ENCODE measurements around the gene AOX1. TPM values are rescaled to one million over a fixed set of nuclear protein-coding genes. Genes with fewer than 3 reads are reported as not detected.

The AOX1 gene
- total RNA-seq, 4 donors from 2014 or later = 87.3 to 221 (median 135) TPM

GRCh38 chr2:200631287-200631686 is 45.5 kb downstream of the AOX1 start:
- Histone ChIP-seq H3K4me1 (no peaks in the 10 kb centered on the region), H3K27ac (no peak overlapping the region), H3K9me3 (peaks cover 0 to 9% (median 0%) of the 10 kb centered on the region in 4 donors), H3K4me3 (no peak overlapping the region), H3K27me3 (no peaks in the 10 kb centered on the region), H3K36me3 (peaks cover 0 to 56% (median 0%) of the 10 kb centered on the region in 3 donors)
- 88 to 92% methylated on average over 1 of the region's 1 CpG for WGBS, 2 donors
- DNase-seq (ENCODE audit: low spot score in 2 of 2) = no peak
- no peak for TF ChIP-seq EP300 (IDR thresholded peaks at IDR 0.05)
- no peak for TF ChIP-seq CTCF (IDR thresholded peaks at IDR 0.05)
- no peak for TF ChIP-seq POLR2A (IDR thresholded peaks at IDR 0.05)

GRCh38 chr2:200634231-200634964 is 48.6 kb downstream of the AOX1 start:
- Histone ChIP-seq H3K9me3 (peaks cover 0 to 9% (median 0%) of the 10 kb centered on the region in 4 donors), H3K4me1 (no peaks in the 10 kb centered on the region), H3K27me3 (no peaks in the 10 kb centered on the region), H3K36me3 (peaks cover 0 to 64% (median 0%) of the 10 kb centered on the region in 3 donors), H3K27ac (no peak overlapping the region), H3K4me3 (no peak overlapping the region)
- DNase-seq (ENCODE audit: low spot score in 2 of 2) = no peak
- WGBS, 2 donors = 93 to 97% methylated on average over 7 of the region's 7 CpGs
- TF ChIP-seq CTCF (IDR thresholded peaks at IDR 0.05) = no peak
- no peak for TF ChIP-seq POLR2A (IDR thresholded peaks at IDR 0.05)
- no peak for TF ChIP-seq EP300 (IDR thresholded peaks at IDR 0.05)

GRCh38 chr2:200635251-200635650 is 49.4 kb downstream of the AOX1 start:
- TF ChIP-seq POLR2A (IDR thresholded peaks at IDR 0.05) (no peak), CTCF (IDR thresholded peaks at IDR 0.05) (no peak), EP300 (IDR thresholded peaks at IDR 0.05) (peak in 1 of 2 donors; percentile 34)
- Histone ChIP-seq H3K36me3 (peaks cover 0 to 64% (median 0%) of the 10 kb centered on the region in 3 donors), H3K27me3 (no peaks in the 10 kb centered on the region), H3K4me3 (no peak overlapping the region), H3K4me1 (no peaks in the 10 kb centered on the region), H3K27ac (no peak overlapping the region), H3K9me3 (peaks cover 0 to 9% (median 0%) of the 10 kb centered on the region in 4 donors)
- DNase-seq (ENCODE audit: low spot score in 2 of 2) = no peak

GRCh38 chr2:200637901-200638300 is 52.1 kb downstream of the AOX1 start:
- Histone ChIP-seq H3K4me1 (no peaks in the 10 kb centered on the region), H3K9me3 (peaks cover 0 to 4% (median 0%) of the 10 kb centered on the region in 4 donors), H3K27me3 (no peaks in the 10 kb centered on the region), H3K36me3 (peaks cover 0 to 81% (median 0%) of the 10 kb centered on the region in 3 donors), H3K27ac (no peak overlapping the region), H3K4me3 (no peak overlapping the region)
- WGBS, 2 donors = 78 to 86% methylated on average over 9 of the region's 9 CpGs
- TF ChIP-seq CTCF (IDR thresholded peaks at IDR 0.05) (no peak), POLR2A (IDR thresholded peaks at IDR 0.05) (no peak), EP300 (IDR thresholded peaks at IDR 0.05) (no peak)
- DNase-seq (ENCODE audit: low spot score in 2 of 2) = no peak

GRCh38 chr2:200640176-200640575 is 54.4 kb downstream of the AOX1 start:
- TF ChIP-seq CTCF (IDR thresholded peaks at IDR 0.05) (no peak), POLR2A (IDR thresholded peaks at IDR 0.05) (no peak), EP300 (IDR thresholded peaks at IDR 0.05) (no peak)
- DNase-seq (ENCODE audit: low spot score in 2 of 2) = no peak
- no peak overlapping the region for H3K27ac ChIP-seq
- H3K4me1 ChIP-seq = no peaks in the 10 kb centered on the region
- H3K9me3 ChIP-seq = no peaks in the 10 kb centered on the region
- no peak overlapping the region for H3K4me3 ChIP-seq
- H3K36me3 ChIP-seq = peaks cover 0 to 85% (median 0%) of the 10 kb centered on the region in 3 donors
- WGBS, 2 donors = 81 to 84% methylated on average over 3 of the region's 3 CpGs
- no peaks in the 10 kb centered on the region for H3K27me3 ChIP-seq
